Upper lobe of right lung (tissue), 1 donor: ENCODE data around the gene SWAP70. TPM values are rescaled to one million over a fixed set of nuclear protein-coding genes. Genes with fewer than 3 reads are reported as not detected.
"Not testable (repeated sequence)": the region's sequence is repeated elsewhere in the genome, so short reads cannot be mapped to it uniquely, and the experiment has no call there.

Source experiments
- ATAC-seq: fragments of 200-7000 bp; cut with Tn5 transposase; one replicate; pipeline ENCODE4 v1.9.1; 2020; ENCODE audit warnings: mild to moderate bottlenecking, moderate library complexity
- DNase-seq: peaks from one replicate; pipeline ENCODE4 v3.0.0-alpha.2; 2020
- H3K27ac ChIP-seq: fragments of 200-600 bp; one replicate; pipeline ENCODE4 v1.8.0; 2022
- H3K27me3 ChIP-seq: fragments of 200-600 bp; one replicate; pipeline ENCODE4 v1.8.0; 2022; ENCODE audit warnings: mild to moderate bottlenecking
- H3K36me3 ChIP-seq: fragments of 200-600 bp; one replicate; pipeline ENCODE4 v1.8.0; 2022
- H3K4me1 ChIP-seq: fragments of 200-600 bp; one replicate; pipeline ENCODE4 v1.8.0; 2022
- H3K4me3 ChIP-seq: fragments of 200-600 bp; one replicate; pipeline ENCODE4 v1.8.0; 2022; ENCODE audit warnings: mild to moderate bottlenecking
- H3K9me3 ChIP-seq: fragments of 200-600 bp; one replicate; pipeline ENCODE4 v1.8.0; 2022
- intact Hi-C: fragments of 100-400 bp; cut with DNase I; formaldehyde crosslinking; loops from one replicate; pipeline ENCODE4 v1.11.0; 2022
- total RNA-seq: library from RNA; stranded (reverse); fragmentation: NEBNext Ultra II Directional; extraction: Animal tissue kit (Norgen Biotek cat#: 25700); gene quantifications from one replicate; pipeline ENCODE4 v1.2.1, GENCODE V29; 2021
- TF ChIP-seq, protein P1 (sequence below): fragments of 200-600 bp; IDR thresholded peaks from one replicate; pipeline ENCODE4 v1.8.0; 2022; ENCODE audit warnings: antibody characterized with exemption
- donor health status: DM: no; HTN: yes; CAD: no; lungs with severe emphysema.

The SWAP70 gene
- total RNA-seq, 1 donor from 2014 or later = 61.5 TPM

DNA sequence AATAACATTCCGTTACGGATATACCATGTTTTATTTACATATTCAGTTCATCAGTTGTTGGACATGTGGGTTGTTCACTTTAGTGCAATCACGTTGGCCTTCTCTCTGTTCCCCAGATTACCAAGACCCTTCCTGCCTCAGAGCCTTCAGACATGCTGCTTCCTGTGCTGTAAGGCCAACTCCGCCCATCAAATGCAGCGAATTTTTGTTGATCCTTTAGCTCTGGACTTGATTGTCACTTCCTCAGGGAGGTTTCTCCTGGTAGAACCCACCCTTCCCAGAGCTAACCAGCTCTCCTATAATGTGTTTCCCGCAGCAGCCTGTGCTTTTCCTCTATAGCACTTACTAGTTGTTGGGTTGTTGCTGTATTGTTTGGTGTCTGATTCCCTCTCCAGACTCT is 39.4 kb downstream of the SWAP70 start:
- no peaks in the 10 kb centered on the region for H3K36me3 ChIP-seq
- no peaks in the 10 kb centered on the region for H3K9me3 ChIP-seq
- ATAC-seq = peak; percentile 24
- no peak overlapping the region for H3K4me3 ChIP-seq
- H3K27ac ChIP-seq = no peak overlapping the region
- H3K27me3 ChIP-seq = no peaks in the 10 kb centered on the region
- intact Hi-C loops = no loop called here
- DNase-seq = no peak
- H3K4me1 ChIP-seq = peaks cover 10% of the 10 kb centered on the region
- TF ChIP-seq, protein P1, sequence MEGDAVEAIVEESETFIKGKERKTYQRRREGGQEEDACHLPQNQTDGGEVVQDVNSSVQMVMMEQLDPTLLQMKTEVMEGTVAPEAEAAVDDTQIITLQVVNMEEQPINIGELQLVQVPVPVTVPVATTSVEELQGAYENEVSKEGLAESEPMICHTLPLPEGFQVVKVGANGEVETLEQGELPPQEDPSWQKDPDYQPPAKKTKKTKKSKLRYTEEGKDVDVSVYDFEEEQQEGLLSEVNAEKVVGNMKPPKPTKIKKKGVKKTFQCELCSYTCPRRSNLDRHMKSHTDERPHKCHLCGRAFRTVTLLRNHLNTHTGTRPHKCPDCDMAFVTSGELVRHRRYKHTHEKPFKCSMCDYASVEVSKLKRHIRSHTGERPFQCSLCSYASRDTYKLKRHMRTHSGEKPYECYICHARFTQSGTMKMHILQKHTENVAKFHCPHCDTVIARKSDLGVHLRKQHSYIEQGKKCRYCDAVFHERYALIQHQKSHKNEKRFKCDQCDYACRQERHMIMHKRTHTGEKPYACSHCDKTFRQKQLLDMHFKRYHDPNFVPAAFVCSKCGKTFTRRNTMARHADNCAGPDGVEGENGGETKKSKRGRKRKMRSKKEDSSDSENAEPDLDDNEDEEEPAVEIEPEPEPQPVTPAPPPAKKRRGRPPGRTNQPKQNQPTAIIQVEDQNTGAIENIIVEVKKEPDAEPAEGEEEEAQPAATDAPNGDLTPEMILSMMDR = no peak

DNA sequence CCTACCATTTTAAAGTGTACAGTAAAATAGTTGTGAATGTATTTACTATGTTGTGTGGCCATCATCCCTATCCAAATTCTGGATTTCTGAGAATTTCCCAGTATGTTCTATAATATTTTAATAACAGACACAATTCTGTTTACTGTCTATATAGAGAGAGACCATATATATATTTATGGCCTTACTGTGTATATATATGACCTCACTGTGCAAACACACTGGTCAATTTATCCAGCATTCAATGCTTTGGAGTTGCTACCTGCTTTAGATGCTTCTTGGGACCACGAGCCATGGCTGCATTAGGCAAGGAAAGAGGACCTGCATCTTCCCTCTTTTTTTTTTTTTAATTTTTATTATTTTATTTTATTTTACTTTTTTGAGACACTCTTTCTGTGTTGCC is 40.2 kb downstream of the SWAP70 start:
- Histone ChIP-seq H3K4me1 (peaks cover 16% of the 10 kb centered on the region), H3K27ac (no peak overlapping the region), H3K9me3 (no peaks in the 10 kb centered on the region), H3K27me3 (no peaks in the 10 kb centered on the region), H3K36me3 (no peaks in the 10 kb centered on the region), H3K4me3 (no peak overlapping the region)
- intact Hi-C loops = no loop called here
- no peak for DNase-seq
- no peak for ATAC-seq
- TF ChIP-seq, protein P1 = no peak

- no peaks in the 10 kb centered on the region for H3K36me3 ChIP-seq
- H3K4me1 ChIP-seq = peaks cover 16% of the 10 kb centered on the region
- no peaks in the 10 kb centered on the region for H3K9me3 ChIP-seq
- H3K27me3 ChIP-seq = no peaks in the 10 kb centered on the region
- no peak overlapping the region for H3K27ac ChIP-seq
- ATAC-seq = no peak
- intact Hi-C loops = no loop called here
- H3K4me3 ChIP-seq = no peak overlapping the region
- TF ChIP-seq, protein P1 = no peak
- no peak for DNase-seq
Observed at GRCh38 chr11:9704620-9705019, 40.7 kb downstream of the SWAP70 start.

- H3K36me3 ChIP-seq, DNase-seq, H3K27me3 ChIP-seq, H3K27ac ChIP-seq, ATAC-seq, H3K9me3 ChIP-seq, H3K4me3 ChIP-seq, intact Hi-C loops: not testable (repeated sequence)
- H3K4me1 ChIP-seq = peaks cover 16% of the 10 kb centered on the region
Observed at GRCh38 chr11:9705361-9705760, 41.5 kb downstream of the SWAP70 start.

GRCh38 chr11:9708544-9708943 is 44.7 kb downstream of the SWAP70 start:
- TF ChIP-seq, protein P1 = no peak
- peak overlapping the region; percentile 11 for H3K27ac ChIP-seq
- intact Hi-C loops = no loop called here
- H3K36me3 ChIP-seq = peaks cover 2% of the 10 kb centered on the region
- ATAC-seq (peak; percentile 47), DNase-seq (no peak)
- no peak overlapping the region for H3K4me3 ChIP-seq
- H3K4me1 ChIP-seq = peaks cover 7% of the 10 kb centered on the region
- no peaks in the 10 kb centered on the region for H3K9me3 ChIP-seq
- H3K27me3 ChIP-seq = no peaks in the 10 kb centered on the region

GRCh38 chr11:9710223-9710622 is 46.3 kb downstream of the SWAP70 start:
- H3K36me3 ChIP-seq = peaks cover 7% of the 10 kb centered on the region
- H3K9me3 ChIP-seq = no peaks in the 10 kb centered on the region
- H3K27ac ChIP-seq = no peak overlapping the region
- ATAC-seq (no peak), DNase-seq (no peak)
- TF ChIP-seq, protein P1 = no peak
- H3K4me3 ChIP-seq = no peak overlapping the region
- H3K27me3 ChIP-seq = no peaks in the 10 kb centered on the region
- H3K4me1 ChIP-seq = peaks cover 7% of the 10 kb centered on the region
- intact Hi-C loops = no loop called here
